Measurements from ENCODE around the gene C21orf91. TPM values are rescaled to one million over a fixed set of nuclear protein-coding genes. Genes with fewer than 3 reads are reported as not detected.

C21orf91 gene
- polyA plus RNA-seq, 3 donors, result 28.9 to 32.6 (median 29.1) TPM

DNA sequence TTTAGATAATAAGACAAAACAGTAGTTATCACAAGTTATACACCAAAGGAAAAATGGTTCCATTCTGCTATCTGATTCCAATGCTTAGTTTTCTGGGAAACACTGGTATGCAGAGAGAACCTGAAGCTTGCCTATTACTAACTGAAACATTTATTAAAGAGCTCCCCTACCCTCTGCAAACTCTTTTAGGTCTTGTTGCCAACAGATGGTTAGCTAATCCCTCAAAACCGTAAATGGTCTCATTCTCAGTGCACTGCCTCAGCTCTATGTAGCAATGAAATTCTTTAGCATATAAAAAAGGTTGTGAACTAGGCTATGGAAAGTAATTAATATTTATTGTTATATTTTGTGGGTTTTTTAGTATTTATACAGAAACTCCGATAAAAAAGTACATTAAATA, 20.4 kb downstream of the C21orf91 start:
- no peak for DNase-seq (ENCODE audit: low read depth in 3 of 3, low spot score in 2 of 3)

DNA sequence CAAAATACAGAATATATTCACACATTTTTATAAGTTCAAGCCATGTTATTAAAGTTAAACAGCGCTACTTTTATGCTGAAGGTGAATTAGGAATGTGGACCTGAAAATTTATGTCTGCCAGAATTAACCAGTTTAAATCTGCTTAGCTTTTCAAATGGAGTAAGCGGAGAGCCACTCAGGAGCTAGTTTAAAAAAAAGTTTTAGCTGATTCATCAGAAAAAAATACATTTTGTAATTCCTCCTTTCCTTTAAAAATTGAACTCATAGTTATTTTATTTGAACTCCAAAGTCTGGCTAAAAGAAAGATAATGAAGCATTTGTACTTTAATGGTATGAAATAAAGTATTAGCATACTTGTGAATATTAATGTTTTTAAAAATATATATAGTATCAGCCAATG, 21.2 kb downstream of the C21orf91 start:
- no peak for DNase-seq (ENCODE audit: low read depth in 3 of 3, low spot score in 2 of 3)

GRCh38 chr21:17796503-17796902, 22.7 kb downstream of the C21orf91 start:
- no peak for DNase-seq (ENCODE audit: low read depth in 3 of 3, low spot score in 2 of 3)

GRCh38 chr21:17796037-17796403, 23.1 kb downstream of the C21orf91 start:
- no peak for DNase-seq (ENCODE audit: low read depth in 3 of 3, low spot score in 2 of 3)

DNA sequence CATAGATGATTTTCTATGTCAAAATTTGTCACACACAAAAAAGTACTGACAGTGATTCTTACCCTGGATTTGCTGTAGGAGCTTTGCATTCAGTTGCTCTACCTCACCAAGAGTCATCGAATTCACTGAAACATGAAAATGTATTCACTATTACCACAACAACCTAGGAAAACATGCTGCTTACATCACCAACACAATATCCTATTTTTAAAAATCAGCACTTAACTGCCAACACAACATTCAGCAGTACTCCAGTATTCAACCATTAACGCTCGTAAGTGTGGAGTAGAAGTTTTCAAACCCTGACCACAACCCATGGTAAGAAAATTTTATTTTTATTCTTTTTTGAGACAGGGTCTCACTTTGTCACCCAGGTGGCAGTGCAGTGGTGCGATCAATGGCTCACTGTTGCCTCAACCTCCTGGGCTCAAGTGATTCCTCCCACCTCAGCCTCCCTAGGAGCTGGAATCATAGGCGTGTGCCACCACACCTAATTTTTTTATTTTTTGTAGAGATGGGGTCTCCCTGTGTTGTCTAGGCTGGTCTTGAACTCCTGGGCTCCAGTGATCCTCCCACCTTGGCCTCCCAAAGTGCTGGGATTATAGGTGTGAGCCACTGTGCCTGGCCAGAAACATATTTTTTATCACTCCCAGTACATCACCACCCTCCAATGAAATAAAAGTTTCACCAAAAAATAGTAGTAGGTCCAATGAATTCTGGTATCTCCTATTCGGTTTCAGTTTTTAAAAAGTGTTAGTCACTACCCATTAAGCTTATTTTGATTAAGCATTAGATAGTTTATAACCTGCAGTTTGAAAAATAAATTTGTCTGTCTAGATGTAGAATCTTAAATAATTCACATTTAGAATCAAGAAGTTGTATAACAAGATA, 23.8 kb downstream of the C21orf91 start:
- no peak for DNase-seq (ENCODE audit: low read depth in 3 of 3, low spot score in 2 of 3)

DNA sequence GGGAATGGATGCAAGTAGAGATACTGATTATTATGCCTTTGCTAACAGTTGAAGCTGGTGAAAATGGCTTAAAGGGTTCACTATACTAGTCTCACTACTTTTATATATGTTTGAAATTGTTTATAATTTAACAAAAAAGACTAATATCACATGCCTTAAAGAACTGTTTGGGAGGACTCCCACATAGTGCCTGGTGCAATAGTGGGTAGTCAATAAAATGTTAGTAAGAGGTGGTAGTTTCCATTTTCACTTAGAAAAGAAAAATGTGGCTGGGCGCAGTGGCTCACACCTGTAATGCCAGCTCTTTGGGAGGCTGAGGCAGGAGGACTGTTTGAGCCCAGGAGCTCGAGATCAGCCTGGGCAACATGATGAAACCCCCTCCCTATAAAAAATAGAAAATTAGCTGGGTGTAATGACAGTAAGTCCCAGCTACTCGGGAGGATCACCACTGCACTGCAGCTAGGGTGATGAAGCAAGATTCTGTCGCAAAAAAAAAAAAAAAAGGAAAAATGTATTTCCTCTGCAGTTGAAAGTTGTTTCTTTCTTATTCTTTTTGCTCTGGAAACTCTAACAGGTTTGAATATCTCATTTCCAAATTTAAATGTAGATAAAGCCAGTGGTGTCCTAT, 24.5 kb downstream of the C21orf91 start:
- DNase-seq (ENCODE audit: low read depth in 3 of 3, low spot score in 2 of 3), result no peak

DNA sequence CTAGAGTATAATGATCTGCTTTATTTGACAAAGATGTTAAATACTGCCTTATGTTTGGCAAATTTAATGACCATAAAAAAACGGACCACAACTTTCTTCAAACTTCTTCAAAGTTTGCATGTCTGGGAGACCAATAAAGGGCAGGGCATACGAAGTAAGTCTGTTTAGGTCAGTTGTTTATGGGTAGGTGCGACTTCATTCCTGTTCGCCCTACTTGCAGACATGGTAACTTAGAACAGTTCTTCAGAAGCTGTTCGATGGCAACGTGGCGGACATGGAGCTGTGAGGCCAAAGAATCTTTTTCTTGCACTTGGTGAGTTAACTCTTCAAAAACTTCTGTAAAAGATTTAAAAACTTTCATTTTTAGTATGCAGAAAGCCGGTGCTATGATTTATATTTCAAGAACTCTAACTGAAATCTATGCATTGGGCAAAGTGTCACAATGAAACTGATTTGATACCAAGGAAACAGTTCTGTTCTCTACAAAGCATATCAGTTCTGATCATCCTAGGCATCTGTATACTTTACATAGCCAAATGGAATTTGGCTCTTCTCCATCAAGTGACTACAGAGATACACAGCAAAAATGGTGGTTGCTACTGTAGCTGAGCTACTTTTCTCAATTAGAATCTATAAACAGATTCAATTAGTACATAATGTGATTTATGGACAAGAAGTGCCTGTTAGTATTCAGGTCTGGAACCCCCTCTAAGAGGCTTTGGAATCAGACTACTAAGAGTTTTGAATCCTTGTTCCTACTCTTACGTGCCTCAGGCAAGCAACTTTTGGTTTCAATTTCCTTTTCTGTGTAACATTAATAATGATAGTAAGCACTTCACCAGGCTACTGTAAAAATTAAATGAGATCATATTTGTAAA, 25.7 kb downstream of the C21orf91 start:
- DNase-seq (ENCODE audit: low read depth in 3 of 3, low spot score in 2 of 3), result no peak

- no peak for DNase-seq (ENCODE audit: low read depth in 3 of 3, low spot score in 2 of 3)
These were observed 29.5 kb downstream of the C21orf91 start for GRCh38 chr21:17789656-17790055.

DNA sequence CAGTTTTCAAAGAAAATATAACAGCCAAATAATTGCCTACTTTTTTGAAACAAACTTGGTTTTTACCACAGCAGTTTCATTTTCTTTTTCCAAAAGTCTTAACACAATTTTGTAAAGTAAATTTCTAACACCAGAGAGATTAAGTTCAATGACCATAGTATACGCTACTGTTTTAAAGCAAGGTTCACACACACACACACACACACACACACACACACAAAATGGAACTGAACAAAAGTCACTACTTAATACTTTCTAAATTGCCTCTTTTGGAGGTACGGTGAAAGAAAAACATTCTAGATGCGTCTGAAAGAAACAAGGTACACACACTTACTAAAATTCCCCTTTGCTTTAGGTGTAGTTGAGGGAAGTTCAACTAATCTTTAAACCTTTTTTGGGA, 30.1 kb downstream of the C21orf91 start:
- DNase-seq (ENCODE audit: low read depth in 3 of 3, low spot score in 2 of 3), result no peak

DNA sequence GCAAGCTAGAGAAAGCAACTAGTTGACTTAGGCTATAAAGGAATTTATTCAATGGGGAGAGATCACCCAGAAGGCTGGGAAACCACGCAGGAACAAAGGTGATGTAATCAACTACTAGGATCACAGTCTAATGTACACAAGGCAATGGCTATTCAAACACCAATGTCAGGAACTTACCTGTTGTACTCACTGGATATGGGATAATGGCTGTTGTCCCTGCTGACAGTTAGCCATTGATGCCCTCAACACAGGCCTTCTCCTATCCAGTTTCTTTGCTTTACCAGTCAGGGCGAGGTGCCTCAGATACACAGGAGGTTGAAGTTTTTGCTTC, 32.3 kb downstream of the C21orf91 start:
- no peak for DNase-seq (ENCODE audit: low read depth in 3 of 3, low spot score in 2 of 3)

DNA sequence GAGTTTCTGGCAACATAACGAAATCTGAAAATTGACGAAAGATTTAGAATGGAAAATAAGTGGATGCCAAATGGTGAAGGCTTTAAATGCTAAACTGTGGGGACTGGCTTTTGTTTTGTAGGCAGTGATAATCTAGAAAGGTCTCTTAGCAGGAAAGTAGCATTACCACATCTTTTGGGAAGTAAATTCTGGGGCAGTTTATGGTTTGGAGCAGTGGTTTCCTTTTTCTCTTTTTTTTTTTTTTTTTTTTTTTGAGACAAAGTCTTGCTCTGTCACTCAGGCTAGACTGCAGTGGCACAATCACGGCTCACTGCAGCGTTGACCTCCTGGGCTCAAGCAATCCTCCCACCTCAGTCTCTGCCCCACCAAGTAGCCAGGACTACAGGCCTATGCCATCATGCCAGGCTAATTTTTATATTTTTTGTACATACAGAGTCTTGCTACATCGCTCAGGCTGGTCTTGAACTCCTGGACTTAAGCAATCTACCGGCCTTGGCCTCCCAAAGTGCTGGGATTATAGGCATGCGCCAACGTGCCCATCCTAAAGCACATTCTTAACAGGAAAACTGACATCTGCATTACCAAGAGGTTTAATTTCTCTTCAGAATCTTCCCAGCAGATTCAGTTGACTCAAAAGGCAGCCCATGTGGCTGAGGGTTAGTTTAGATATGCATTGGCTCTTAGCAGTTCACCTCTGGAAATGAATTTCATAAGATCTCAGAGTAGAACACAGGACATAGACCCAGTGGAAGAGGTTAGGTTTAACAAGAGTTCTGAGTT, 32.9 kb downstream of the C21orf91 start:
- DNase-seq (ENCODE audit: low read depth in 3 of 3, low spot score in 2 of 3), result no peak

DNA sequence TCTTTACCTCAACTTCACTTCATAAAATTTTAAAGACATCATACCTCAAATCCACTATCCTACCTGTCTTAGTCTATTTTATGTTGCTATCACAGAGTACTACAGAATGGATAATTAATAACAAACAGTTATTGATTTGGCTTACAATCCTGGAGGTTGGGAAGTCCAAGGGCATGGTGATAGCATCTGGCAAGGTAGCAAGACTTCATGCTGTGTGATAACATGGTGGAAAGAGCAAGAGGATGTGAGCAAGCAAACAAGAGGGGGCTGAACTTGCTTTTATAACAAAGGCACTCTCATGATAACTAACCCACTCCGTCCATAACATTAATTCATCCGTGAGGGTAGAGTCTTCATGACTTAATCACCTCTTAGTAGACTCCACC, 33.8 kb downstream of the C21orf91 start:
- no peak for DNase-seq (ENCODE audit: low read depth in 3 of 3, low spot score in 2 of 3)

DNA sequence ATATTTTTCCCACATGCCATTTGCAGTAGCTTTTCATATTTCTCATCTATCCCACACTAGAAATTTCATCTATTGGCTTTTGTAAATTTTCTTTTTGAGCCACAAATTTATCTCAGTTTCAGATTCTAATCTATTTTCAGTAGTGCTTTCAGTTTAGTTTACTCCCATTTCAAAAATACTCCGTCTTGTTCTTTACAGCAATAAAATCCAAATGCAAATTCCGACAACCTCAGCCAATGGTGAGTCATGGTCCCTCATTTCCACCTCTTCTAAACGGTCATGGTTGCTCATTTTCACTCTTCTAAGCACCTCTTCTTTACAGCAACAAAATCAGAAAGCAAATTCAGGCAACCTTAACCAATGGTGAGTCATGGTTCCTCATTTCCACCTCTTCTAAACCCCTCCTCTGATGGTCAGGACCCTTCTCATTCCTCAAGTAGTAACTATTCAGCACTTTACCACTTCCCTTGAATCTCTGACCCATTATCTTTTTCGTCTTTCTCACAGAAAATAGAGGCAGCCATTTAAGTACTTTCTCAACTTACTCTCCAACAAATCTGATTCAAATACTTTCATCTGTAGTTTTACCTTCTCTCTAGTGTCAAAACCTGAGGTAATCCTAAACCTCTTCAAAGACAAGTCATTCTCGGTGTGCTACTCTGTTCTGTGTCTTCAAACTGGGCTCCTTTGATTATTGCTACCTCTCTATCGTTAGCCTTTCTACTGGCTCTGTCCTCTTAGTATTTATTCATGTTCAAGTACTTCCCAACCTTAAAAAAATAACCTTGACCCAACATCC, 34.4 kb downstream of the C21orf91 start:
- no peak for DNase-seq (ENCODE audit: low read depth in 3 of 3, low spot score in 2 of 3)

- DNase-seq (ENCODE audit: low read depth in 3 of 3, low spot score in 2 of 3), result no peak
These were observed 35.0 kb downstream of the C21orf91 start for GRCh38 chr21:17784180-17784598.

DNA sequence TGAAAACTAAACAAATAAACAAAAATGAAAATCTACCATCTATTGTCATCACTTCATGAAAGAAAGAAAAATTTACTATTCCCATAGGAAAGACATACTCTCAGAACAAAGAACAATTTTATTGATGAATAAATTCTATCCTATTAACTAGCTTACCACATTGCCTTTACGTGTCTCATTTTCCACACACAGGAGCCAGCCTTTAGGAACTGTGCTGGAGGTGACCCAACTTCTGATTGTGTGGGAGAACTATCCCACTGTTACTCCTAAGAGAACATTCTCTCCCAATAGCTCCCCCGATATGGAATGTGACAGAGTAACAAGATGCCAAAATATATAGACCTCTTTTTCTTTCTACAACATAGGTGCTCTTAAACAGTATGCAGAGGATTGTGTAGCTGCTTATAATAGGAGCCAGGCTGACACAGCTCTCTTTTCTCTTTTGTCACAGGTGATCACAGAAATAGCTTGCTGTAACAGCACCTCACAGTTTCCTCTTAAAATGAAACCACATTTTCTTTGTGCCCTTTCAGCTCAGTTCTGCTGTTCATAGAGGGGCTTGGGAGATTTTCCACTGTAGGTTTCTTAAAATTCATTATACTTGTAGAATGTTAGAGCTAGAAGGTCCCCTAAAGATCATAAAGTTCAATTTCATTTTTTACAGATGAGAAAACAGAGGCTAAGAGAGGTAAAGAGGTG, 35.5 kb downstream of the C21orf91 start:
- no peak for DNase-seq (ENCODE audit: low read depth in 3 of 3, low spot score in 2 of 3)

DNA sequence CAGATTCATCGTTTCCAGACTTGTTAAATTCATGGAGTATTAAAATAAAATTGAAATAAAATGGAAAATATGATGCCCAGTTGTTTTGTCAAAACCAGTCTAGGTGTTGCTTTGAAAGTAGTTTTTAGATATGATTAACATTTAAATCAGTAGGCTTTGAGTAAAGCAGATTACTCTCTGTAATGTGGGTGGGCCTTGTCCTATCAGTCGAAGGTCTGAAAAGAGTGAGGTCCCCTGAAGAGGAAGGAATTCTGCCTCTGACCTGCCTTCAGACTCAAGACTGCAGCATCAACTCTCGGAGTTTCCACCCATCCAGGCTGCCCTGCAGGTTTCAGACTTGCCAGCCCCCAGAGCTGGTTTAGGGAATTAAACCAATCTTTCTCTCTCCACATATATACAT, 36.2 kb downstream of the C21orf91 start:
- no peak for DNase-seq (ENCODE audit: low read depth in 3 of 3, low spot score in 2 of 3)

- DNase-seq (ENCODE audit: low read depth in 3 of 3, low spot score in 2 of 3), result no peak
These were observed 37.1 kb downstream of the C21orf91 start for GRCh38 chr21:17782051-17782450.

DNA sequence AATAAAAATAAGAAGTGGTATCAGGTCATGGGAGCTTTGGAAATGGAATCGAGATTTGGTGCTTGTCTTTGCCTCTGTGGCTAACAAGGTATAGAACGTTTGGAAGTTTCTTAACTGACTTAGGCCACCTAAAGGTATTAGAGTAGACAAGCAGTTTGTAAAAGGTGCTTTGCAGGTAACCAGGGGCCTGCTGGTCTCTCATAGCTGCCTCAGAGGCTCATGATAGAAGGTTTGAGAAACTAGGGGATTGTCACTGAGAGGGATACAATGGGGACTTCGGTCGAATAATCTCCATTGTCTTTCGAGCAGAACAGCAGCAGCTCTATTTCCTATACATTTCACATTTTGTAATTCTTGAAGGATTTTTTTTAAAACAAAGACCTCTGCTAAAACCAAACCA, 37.6 kb downstream of the C21orf91 start:
- DNase-seq (ENCODE audit: low read depth in 3 of 3, low spot score in 2 of 3), result no peak

- DNase-seq (ENCODE audit: low read depth in 3 of 3, low spot score in 2 of 3), result no peak
These were observed 38.6 kb downstream of the C21orf91 start for GRCh38 chr21:17780539-17780938.
